Upper lobe of left lung (tissue), 6 donors: ENCODE measurements around the gene MX1. TPM values are rescaled to one million over a fixed set of nuclear protein-coding genes. Genes with fewer than 3 reads are reported as not detected.

Experiments used
- ATAC-seq, 2 donors: fragments of 200-7000 bp; cut with Tn5 transposase; one replicate each; pipeline ENCODE4 v1.9.1; 2022; ENCODE audit warnings: mild to moderate bottlenecking in 2 of 2, moderate library complexity in 2 of 2; ENCODE audit not compliant: low FRiP score in 2 of 2
- DNase-seq, 2 donors: peaks; one replicate each; pipeline ENCODE4 v3.0.0-alpha.2; 2019 to 2020
- H3K27ac ChIP-seq, 4 donors: fragments of 200-600 bp; sonication (generic); one replicate each; pipeline ENCODE4 v1.5.1; 2016 to 2019
- H3K27me3 ChIP-seq, 4 donors: fragments of 200-600 bp; sonication (generic); one replicate each; pipeline ENCODE4 v1.5.1; 2017 to 2019
- H3K36me3 ChIP-seq, 4 donors: fragments of 200-600 bp; sonication (generic); one replicate each; pipeline ENCODE4 v1.5.1; 2016 to 2019
- H3K4me1 ChIP-seq, 4 donors: fragments of 200-600 bp; sonication (generic); one replicate each; pipeline ENCODE4 v1.5.1; 2018 to 2019
- H3K4me3 ChIP-seq, 4 donors: fragments of 200-600 bp; sonication (generic); one replicate each; pipeline ENCODE4 v1.5.1; 2017 to 2019; ENCODE audit warnings: mild to moderate bottlenecking in 2 of 4, moderate library complexity in 1 of 4
- H3K9me3 ChIP-seq, 4 donors: fragments of 200-600 bp; sonication (generic); one replicate each; pipeline ENCODE4 v1.5.1; 2018 to 2019
- EP300 ChIP-seq, 4 donors: sonication (generic); formaldehyde crosslinking; IDR thresholded peaks; one replicate each; pipeline ENCODE4 v1.5.1; 2017; ENCODE audit warnings: antibody characterized with exemption in 4 of 4, control low read depth in 2 of 4
- POLR2A ChIP-seq, 4 donors: fragments of 450-650 bp; IDR thresholded peaks; one replicate each; pipeline ENCODE4 v1.5.1; 2016 to 2017; ENCODE audit warnings: antibody characterized with exemption in 4 of 4, mild to moderate bottlenecking in 2 of 4
- POLR2AphosphoS5 ChIP-seq, 2 donors: sonication (generic); formaldehyde crosslinking; IDR thresholded peaks; one replicate each; pipeline ENCODE4 v1.5.1; 2017; ENCODE audit warnings: antibody characterized with exemption in 2 of 2
- WGBS, 2 donors: methylation state at CpG; one replicate each; pipeline ENCODE4 v1.1.5; 2017 to 2018; 5-methylcytosine and 5-hydroxymethylcytosine counted together
- total RNA-seq, 6 donors: library from RNA; depleted of rRNA in 4 of 6; stranded (reverse); fragments of >200 nt in 4 of 6; gene quantifications; one replicate each; pipeline versions ENCODE4 v1.1.0 to v1.2.1, GENCODE V29; 2016 to 2021
- TF ChIP-seq, protein P1 (sequence below), 6 experiments: fragments of 450-650 bp in 4 of 6; fragments of 200-600 bp in 2 of 6; sonication (generic) in 2 of 6; IDR thresholded peaks; one replicate each; pipeline ENCODE4 v1.5.1; 2016 to 2019; ENCODE audit warnings: antibody characterized with exemption in 6 of 6
- donor health status: DM: no; HTN: no; CAD: no; lungs with moderate emphysema.
- donor health status: DM: no; HTN: yes; CAD: no; lungs with severe emphysema.

Gene MX1
- total RNA-seq, 6 donors from 2014 or later = 38.3 to 159 (median 89.0) TPM

GRCh38 chr21:41429925-41430491 lies 4.0 kb downstream of the MX1 start:
- no peaks in the 10 kb centered on the region for H3K9me3 ChIP-seq
- peaks cover 5 to 22% (median 14%) of the 10 kb centered on the region in 4 donors for H3K4me1 ChIP-seq
- H3K36me3 ChIP-seq = peaks cover 0 to 51% (median 18%) of the 10 kb centered on the region in 4 donors
- TF ChIP-seq, protein P1, sequence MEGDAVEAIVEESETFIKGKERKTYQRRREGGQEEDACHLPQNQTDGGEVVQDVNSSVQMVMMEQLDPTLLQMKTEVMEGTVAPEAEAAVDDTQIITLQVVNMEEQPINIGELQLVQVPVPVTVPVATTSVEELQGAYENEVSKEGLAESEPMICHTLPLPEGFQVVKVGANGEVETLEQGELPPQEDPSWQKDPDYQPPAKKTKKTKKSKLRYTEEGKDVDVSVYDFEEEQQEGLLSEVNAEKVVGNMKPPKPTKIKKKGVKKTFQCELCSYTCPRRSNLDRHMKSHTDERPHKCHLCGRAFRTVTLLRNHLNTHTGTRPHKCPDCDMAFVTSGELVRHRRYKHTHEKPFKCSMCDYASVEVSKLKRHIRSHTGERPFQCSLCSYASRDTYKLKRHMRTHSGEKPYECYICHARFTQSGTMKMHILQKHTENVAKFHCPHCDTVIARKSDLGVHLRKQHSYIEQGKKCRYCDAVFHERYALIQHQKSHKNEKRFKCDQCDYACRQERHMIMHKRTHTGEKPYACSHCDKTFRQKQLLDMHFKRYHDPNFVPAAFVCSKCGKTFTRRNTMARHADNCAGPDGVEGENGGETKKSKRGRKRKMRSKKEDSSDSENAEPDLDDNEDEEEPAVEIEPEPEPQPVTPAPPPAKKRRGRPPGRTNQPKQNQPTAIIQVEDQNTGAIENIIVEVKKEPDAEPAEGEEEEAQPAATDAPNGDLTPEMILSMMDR (IDR thresholded peaks at IDR 0.05) = no peak
- TF ChIP-seq POLR2AphosphoS5 (IDR thresholded peaks at IDR 0.05) = no peak
- TF ChIP-seq EP300 (IDR thresholded peaks at IDR 0.05) = no peak
- TF ChIP-seq POLR2A (IDR thresholded peaks at IDR 0.05) = no peak
- H3K27ac ChIP-seq = no peak overlapping the region
- no peaks in the 10 kb centered on the region for H3K27me3 ChIP-seq
- H3K4me3 ChIP-seq = no peak overlapping the region
- no peak for DNase-seq
- 80 to 88% methylated on average over 9 of the region's 9 CpGs for WGBS, 2 donors
- no peak for ATAC-seq

GRCh38 chr21:41431788-41432548 lies 5.9 kb downstream of the MX1 start:
- no peak for TF ChIP-seq POLR2AphosphoS5 (IDR thresholded peaks at IDR 0.05)
- TF ChIP-seq, protein P1 (IDR thresholded peaks at IDR 0.05) = no peak
- TF ChIP-seq POLR2A (IDR thresholded peaks at IDR 0.05) = no peak
- no peak for TF ChIP-seq EP300 (IDR thresholded peaks at IDR 0.05)
- 88 to 90% methylated on average over 16 of the region's 16 CpGs for WGBS, 2 donors
- H3K9me3 ChIP-seq = no peaks in the 10 kb centered on the region
- peaks cover 2 to 7% (median 6%) of the 10 kb centered on the region in 4 donors for H3K4me1 ChIP-seq
- no peak for ATAC-seq
- no peak for DNase-seq
- no peaks in the 10 kb centered on the region for H3K27me3 ChIP-seq
- H3K27ac ChIP-seq = no peak overlapping the region
- no peak overlapping the region for H3K4me3 ChIP-seq
- H3K36me3 ChIP-seq = peaks cover 6 to 70% (median 31%) of the 10 kb centered on the region in 4 donors

GRCh38 chr21:41432562-41433460 lies 6.8 kb downstream of the MX1 start:
- TF ChIP-seq, protein P1 (IDR thresholded peaks at IDR 0.05) = no peak
- TF ChIP-seq POLR2AphosphoS5 (IDR thresholded peaks at IDR 0.05) = no peak
- TF ChIP-seq POLR2A (IDR thresholded peaks at IDR 0.05) = no peak
- no peak for TF ChIP-seq EP300 (IDR thresholded peaks at IDR 0.05)
- H3K9me3 ChIP-seq = no peaks in the 10 kb centered on the region
- no peaks in the 10 kb centered on the region for H3K27me3 ChIP-seq
- H3K36me3 ChIP-seq = peaks cover 6 to 79% (median 39%) of the 10 kb centered on the region in 4 donors
- no peak for ATAC-seq
- no peak overlapping the region for H3K4me3 ChIP-seq
- 75 to 85% methylated on average over 10 of the region's 10 CpGs for WGBS, 2 donors
- H3K27ac ChIP-seq = no peak overlapping the region
- no peak for DNase-seq
- peaks cover 0 to 4% (median 0%) of the 10 kb centered on the region in 4 donors for H3K4me1 ChIP-seq

DNA sequence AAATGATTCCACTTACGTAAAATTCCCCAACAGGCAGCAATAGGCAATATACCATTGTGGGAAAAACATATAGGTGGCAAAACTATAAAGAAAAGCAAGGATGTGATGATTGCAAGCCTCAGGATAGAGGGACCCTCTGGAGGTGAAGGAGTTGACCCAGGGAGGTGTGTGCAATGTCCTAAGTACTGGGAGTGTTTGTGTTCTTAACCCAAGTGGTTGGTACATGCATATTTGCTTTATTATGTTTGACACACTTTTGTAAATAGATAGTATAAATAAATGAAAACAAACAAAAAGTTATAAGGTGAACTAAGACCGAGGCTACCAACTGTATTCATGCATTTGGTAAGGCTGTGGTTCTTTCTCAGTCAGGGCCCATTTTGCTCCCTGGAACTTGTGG lies 7.5 kb downstream of the MX1 start:
- H3K4me3 ChIP-seq = no peak overlapping the region
- TF ChIP-seq, protein P1 (IDR thresholded peaks at IDR 0.05) = no peak
- TF ChIP-seq EP300 (IDR thresholded peaks at IDR 0.05) = no peak
- no peaks in the 10 kb centered on the region for H3K27me3 ChIP-seq
- H3K9me3 ChIP-seq = no peaks in the 10 kb centered on the region
- peaks cover 6 to 80% (median 43%) of the 10 kb centered on the region in 4 donors for H3K36me3 ChIP-seq
- H3K27ac ChIP-seq = no peak overlapping the region
- H3K4me1 ChIP-seq = peaks cover 0 to 4% (median 0%) of the 10 kb centered on the region in 4 donors
- ATAC-seq (no peak), DNase-seq (no peak)
- WGBS, 2 donors = 84 to 89% methylated on average over 2 of the region's 2 CpGs
